Measurements from ENCODE around the gene TMEM250.
A peak's percentile ranks its signal among the peaks of the same experiment; 100 is the strongest.

The TMEM250 gene

DNA sequence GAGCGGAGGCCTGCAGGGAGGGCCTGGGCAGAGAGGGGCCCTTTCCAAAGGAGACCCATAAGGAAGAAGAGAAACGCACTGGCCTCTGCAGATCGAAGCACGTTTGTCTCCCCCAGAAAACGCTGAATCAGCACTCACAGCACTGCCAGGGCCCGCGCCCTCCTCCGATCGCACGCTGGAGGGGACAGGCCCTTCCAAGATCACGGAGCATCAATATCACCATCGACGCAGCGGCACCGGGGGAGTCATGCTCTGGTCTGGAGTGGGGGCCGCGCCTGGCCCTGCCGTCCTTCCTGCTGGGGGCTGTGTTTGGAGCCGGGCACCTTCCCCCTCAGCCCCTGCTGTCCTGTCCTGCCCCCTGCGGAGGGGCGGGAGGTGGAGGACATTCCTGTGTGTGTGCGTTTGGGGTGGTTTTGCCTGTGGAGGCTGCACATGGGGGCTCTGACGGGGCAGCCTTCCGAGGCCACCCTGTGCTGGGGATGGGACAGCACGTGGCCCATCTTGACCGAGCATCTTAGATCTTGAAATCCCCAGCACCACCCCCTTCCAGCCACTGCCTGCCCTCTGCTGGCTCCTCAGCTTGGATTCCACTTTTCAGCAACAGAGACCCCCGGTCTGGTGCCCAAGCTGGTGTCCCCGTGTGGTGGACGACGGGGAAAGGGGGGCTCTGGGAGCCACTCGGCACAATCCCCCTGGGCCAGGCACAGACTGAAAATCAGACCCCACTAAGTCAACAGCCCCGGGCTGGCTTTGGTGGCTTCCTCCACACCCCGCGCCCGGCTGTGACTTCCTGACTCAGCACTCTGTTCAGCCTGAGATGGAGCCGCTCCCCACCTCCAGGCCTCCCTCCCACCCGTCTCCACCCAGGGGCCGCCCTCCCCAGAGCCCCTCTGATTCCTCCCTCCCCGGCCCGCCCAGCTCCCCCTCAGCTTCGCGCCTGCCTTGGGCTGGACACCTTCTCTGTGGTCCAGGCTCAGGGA, 8.3 kb downstream of the TMEM250 start:
- WGBS (ENCODE audit: insufficient coverage, insufficient read length), result no CpG with 5 or more reads among the region's 42 CpGs
- Histone ChIP-seq H3K4me1 (ENCODE audit: control insufficient read depth, insufficient read depth, low read length) (peaks cover 13% of the 10 kb centered on the region), H3K4me3 (ENCODE audit: low read length) (peak overlapping the region; percentile 32; the same call in 1 of the 2 replicates), H3K27me3 (ENCODE audit: control insufficient read depth, insufficient read depth, low read length) (no peaks in the 10 kb centered on the region), H3K27ac (ENCODE audit: low read length) (no peak overlapping the region), H3K36me3 (ENCODE audit: control insufficient read depth, insufficient read depth, low read length) (no peaks in the 10 kb centered on the region; the same call in 1 of the 2 replicates), H3K9me3 (ENCODE audit: control insufficient read depth, insufficient read depth, low read length) (no peaks in the 10 kb centered on the region)
- DNase-seq (ENCODE audit: low read depth, low spot score), result no peak

DNA sequence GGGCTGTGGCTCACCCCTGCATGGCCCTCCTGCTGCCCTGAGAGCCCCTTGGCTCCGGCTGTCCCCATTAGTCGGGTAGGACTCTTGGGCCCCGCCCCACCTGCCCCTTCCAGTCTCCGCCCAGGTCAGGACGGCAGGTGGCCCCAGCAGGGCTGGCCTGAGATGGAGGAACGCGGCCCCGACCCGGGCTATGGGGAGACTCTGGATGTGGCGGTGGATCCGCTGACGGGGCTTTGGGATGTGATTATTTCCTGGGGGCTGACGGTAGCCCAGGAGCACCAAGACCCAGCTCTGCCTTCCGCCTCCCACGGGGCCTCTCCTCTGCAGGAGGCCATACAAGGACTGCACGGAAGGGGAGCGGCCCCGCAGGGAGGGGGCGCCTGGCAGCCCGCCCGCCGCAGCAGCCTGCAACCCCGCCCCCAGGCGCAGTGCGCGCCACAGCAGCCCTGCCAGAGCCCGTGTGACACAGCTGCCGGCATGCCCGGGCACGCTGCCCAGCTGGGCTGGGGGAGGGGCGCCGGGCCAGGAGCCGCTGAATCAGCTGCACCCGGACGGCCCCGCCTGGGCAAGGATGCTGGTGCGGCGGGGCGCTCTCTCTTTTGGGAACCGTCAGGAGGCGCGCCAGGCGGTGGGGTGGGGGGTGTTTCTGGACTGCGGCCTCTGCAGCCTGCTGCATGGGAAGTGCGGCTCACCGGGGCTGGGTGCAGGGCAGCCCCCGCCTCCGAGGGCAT, 9.2 kb downstream of the TMEM250 start:
- Histone ChIP-seq H3K36me3 (ENCODE audit: control insufficient read depth, insufficient read depth, low read length) (no peaks in the 10 kb centered on the region; the same call in 1 of the 2 replicates), H3K4me3 (ENCODE audit: low read length) (peak overlapping the region; percentile 32; the same call in 1 of the 2 replicates), H3K9me3 (ENCODE audit: control insufficient read depth, insufficient read depth, low read length) (no peaks in the 10 kb centered on the region), H3K27ac (ENCODE audit: low read length) (no peak overlapping the region), H3K4me1 (ENCODE audit: control insufficient read depth, insufficient read depth, low read length) (peaks cover 16% of the 10 kb centered on the region), H3K27me3 (ENCODE audit: control insufficient read depth, insufficient read depth, low read length) (no peaks in the 10 kb centered on the region)
- no peak for DNase-seq (ENCODE audit: low read depth, low spot score)
- no CpG with 5 or more reads among the region's 48 CpGs for WGBS (ENCODE audit: insufficient coverage, insufficient read length)

DNA sequence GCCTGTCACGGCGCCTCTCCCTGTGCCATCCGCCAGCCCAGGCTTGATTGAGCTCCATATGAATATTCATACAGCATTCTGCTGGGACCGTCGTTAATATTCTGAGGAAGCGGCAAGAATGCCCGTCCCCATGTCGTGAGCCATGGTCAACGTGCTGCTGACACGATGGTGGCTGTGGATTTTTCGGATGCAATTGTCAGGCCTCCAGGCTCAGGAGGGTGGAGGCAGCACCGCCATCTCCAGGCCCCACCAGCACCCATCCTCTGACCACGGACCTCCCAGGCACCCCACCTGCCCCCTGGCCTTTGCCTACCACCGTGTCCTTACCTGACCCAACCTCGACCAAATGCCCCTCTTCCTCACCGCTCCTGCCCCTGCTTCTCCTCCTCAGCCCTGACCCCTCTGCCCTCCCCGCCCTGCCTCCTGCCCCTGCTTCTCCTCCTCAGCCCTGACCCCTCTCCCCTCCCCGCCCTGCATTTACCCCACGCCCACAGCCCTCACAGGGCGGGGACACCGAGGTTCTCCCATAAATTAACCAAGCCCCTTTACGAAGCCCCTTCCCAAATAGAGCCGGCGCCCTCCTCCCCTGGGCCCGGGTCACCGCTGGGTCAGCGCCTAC, 9.9 kb downstream of the TMEM250 start:
- no peak for DNase-seq (ENCODE audit: low read depth, low spot score)
- no peaks in the 10 kb centered on the region for H3K9me3 ChIP-seq (ENCODE audit: control insufficient read depth, insufficient read depth, low read length)
- H3K4me3 ChIP-seq (ENCODE audit: low read length), result no peak overlapping the region
- no peak overlapping the region for H3K27ac ChIP-seq (ENCODE audit: low read length)
- no CpG with 5 or more reads among the region's 27 CpGs for WGBS (ENCODE audit: insufficient coverage, insufficient read length)
- peaks cover 21% of the 10 kb centered on the region for H3K4me1 ChIP-seq (ENCODE audit: control insufficient read depth, insufficient read depth, low read length)
- no peaks in the 10 kb centered on the region; the same call in 1 of the 2 replicates for H3K36me3 ChIP-seq (ENCODE audit: control insufficient read depth, insufficient read depth, low read length)
- no peaks in the 10 kb centered on the region for H3K27me3 ChIP-seq (ENCODE audit: control insufficient read depth, insufficient read depth, low read length)

GRCh38 chr9:136107953-136108647, 10.6 kb downstream of the TMEM250 start:
- H3K4me1 ChIP-seq (ENCODE audit: control insufficient read depth, insufficient read depth, low read length), result peaks cover 24% of the 10 kb centered on the region
- H3K36me3 ChIP-seq (ENCODE audit: control insufficient read depth, insufficient read depth, low read length), result no peaks in the 10 kb centered on the region; the same call in 1 of the 2 replicates
- no peak overlapping the region for H3K27ac ChIP-seq (ENCODE audit: low read length)
- no peak overlapping the region for H3K4me3 ChIP-seq (ENCODE audit: low read length)
- no CpG with 5 or more reads among the region's 29 CpGs for WGBS (ENCODE audit: insufficient coverage, insufficient read length)
- no peak for DNase-seq (ENCODE audit: low read depth, low spot score)
- no peaks in the 10 kb centered on the region for H3K27me3 ChIP-seq (ENCODE audit: control insufficient read depth, insufficient read depth, low read length)
- H3K9me3 ChIP-seq (ENCODE audit: control insufficient read depth, insufficient read depth, low read length), result no peaks in the 10 kb centered on the region

GRCh38 chr9:136107155-136107952, 11.3 kb downstream of the TMEM250 start:
- WGBS (ENCODE audit: insufficient coverage, insufficient read length), result no CpG with 5 or more reads among the region's 29 CpGs
- no peaks in the 10 kb centered on the region; the same call in 1 of the 2 replicates for H3K36me3 ChIP-seq (ENCODE audit: control insufficient read depth, insufficient read depth, low read length)
- no peak for DNase-seq (ENCODE audit: low read depth, low spot score)
- H3K4me1 ChIP-seq (ENCODE audit: control insufficient read depth, insufficient read depth, low read length), result peaks cover 24% of the 10 kb centered on the region
- H3K4me3 ChIP-seq (ENCODE audit: low read length), result no peak overlapping the region
- no peak overlapping the region for H3K27ac ChIP-seq (ENCODE audit: low read length)
- no peaks in the 10 kb centered on the region for H3K27me3 ChIP-seq (ENCODE audit: control insufficient read depth, insufficient read depth, low read length)
- no peaks in the 10 kb centered on the region for H3K9me3 ChIP-seq (ENCODE audit: control insufficient read depth, insufficient read depth, low read length)

- Histone ChIP-seq H3K36me3 (ENCODE audit: control insufficient read depth, insufficient read depth, low read length) (no peaks in the 10 kb centered on the region), H3K4me3 (ENCODE audit: low read length) (no peak overlapping the region), H3K27me3 (ENCODE audit: control insufficient read depth, insufficient read depth, low read length) (no peaks in the 10 kb centered on the region), H3K9me3 (ENCODE audit: control insufficient read depth, insufficient read depth, low read length) (no peaks in the 10 kb centered on the region), H3K4me1 (ENCODE audit: control insufficient read depth, insufficient read depth, low read length) (peaks cover 25% of the 10 kb centered on the region), H3K27ac (ENCODE audit: low read length) (no peak overlapping the region)
- no peak for DNase-seq (ENCODE audit: low read depth, low spot score)
- WGBS (ENCODE audit: insufficient coverage, insufficient read length), result no CpG with 5 or more reads among the region's 17 CpGs
These were observed 13.1 kb downstream of the TMEM250 start for GRCh38 chr9:136105398-136106135.

DNA sequence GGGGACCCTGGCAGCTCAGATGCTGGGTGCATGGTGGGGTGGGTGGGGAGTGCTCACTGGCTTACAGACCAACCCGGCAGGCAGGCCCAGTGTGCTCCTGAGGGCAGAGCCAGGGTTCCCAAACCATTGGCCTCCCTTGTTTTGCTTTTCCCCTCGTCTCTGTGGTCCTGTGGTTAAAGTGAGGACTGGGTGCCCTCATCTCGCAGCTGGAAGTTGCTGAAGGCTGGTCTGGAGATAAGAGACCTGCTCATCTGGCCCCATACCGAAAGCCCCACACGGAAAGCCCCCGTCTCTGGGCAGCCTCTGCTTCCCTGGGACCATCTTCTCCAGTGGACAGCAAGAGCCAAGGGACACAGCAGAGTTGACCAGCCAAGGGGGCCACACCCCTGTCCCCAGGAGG, 13.8 kb downstream of the TMEM250 start:
- no peak overlapping the region for H3K4me3 ChIP-seq (ENCODE audit: low read length)
- H3K27ac ChIP-seq (ENCODE audit: low read length), result no peak overlapping the region
- no peak for DNase-seq (ENCODE audit: low read depth, low spot score)
- H3K36me3 ChIP-seq (ENCODE audit: control insufficient read depth, insufficient read depth, low read length), result no peaks in the 10 kb centered on the region
- H3K9me3 ChIP-seq (ENCODE audit: control insufficient read depth, insufficient read depth, low read length), result no peaks in the 10 kb centered on the region
- H3K4me1 ChIP-seq (ENCODE audit: control insufficient read depth, insufficient read depth, low read length), result peaks cover 23% of the 10 kb centered on the region
- H3K27me3 ChIP-seq (ENCODE audit: control insufficient read depth, insufficient read depth, low read length), result no peaks in the 10 kb centered on the region
- WGBS (ENCODE audit: insufficient coverage, insufficient read length), result no CpG with 5 or more reads among the region's 6 CpGs

GRCh38 chr9:136104488-136104800, 14.2 kb downstream of the TMEM250 start:
- no CpG with 5 or more reads among the region's 1 CpG for WGBS (ENCODE audit: insufficient coverage, insufficient read length)
- DNase-seq (ENCODE audit: low read depth, low spot score), result no peak
- no peak overlapping the region for H3K27ac ChIP-seq (ENCODE audit: low read length)
- H3K4me3 ChIP-seq (ENCODE audit: low read length), result no peak overlapping the region
- H3K36me3 ChIP-seq (ENCODE audit: control insufficient read depth, insufficient read depth, low read length), result no peaks in the 10 kb centered on the region
- peaks cover 23% of the 10 kb centered on the region for H3K4me1 ChIP-seq (ENCODE audit: control insufficient read depth, insufficient read depth, low read length)
- H3K27me3 ChIP-seq (ENCODE audit: control insufficient read depth, insufficient read depth, low read length), result no peaks in the 10 kb centered on the region
- H3K9me3 ChIP-seq (ENCODE audit: control insufficient read depth, insufficient read depth, low read length), result no peaks in the 10 kb centered on the region

All from iPS DF 6.9 (cell line).